HepG2 (cell line): ENCODE measurements around the gene P2RX6. TPM values are rescaled to one million over a fixed set of nuclear protein-coding genes. Genes with fewer than 3 reads are reported as not detected.
A peak's percentile ranks its signal among the peaks of the same experiment; 100 is the strongest.

Experiments
- CENPT ChIP-seq: sonication (generic); formaldehyde crosslinking; IDR thresholded peaks from 2 replicates; pipeline ENCODE4 v1.8.0; 2022; ENCODE audit warnings: low read depth, mild to moderate bottlenecking, moderate library complexity, missing genetic modification reagents
- IKZF1 ChIP-seq: fragments of 450-650 bp; IDR thresholded peaks from 2 replicates; pipeline ENCODE4 v1.7.1; 2016
- KLF13 ChIP-seq: sonication (generic); formaldehyde crosslinking; IDR thresholded peaks from 2 replicates; pipeline ENCODE4 v1.4.0; 2020; ENCODE audit warnings: mild to moderate bottlenecking, missing genetic modification reagents
- NFRKB ChIP-seq: fragments of 450-650 bp; IDR thresholded peaks from 2 replicates; pipeline ENCODE4 v1.6.1; 2017
- PHF21A ChIP-seq: sonication (generic); formaldehyde crosslinking; IDR thresholded peaks from 2 replicates; pipeline ENCODE4 v1.5.0; 2020; ENCODE audit warnings: mild to moderate bottlenecking, missing genetic modification reagents
- RCOR2 ChIP-seq: IDR thresholded peaks from 2 replicates; pipeline ENCODE4 v1.6.1; 2016; ENCODE audit warnings: missing biosample characterization, missing genetic modification reagents
- REXO4 ChIP-seq: sonication (generic); formaldehyde crosslinking; IDR thresholded peaks from 2 replicates; pipeline ENCODE4 v1.8.0; 2022; ENCODE audit warnings: missing genetic modification reagents, mild to moderate bottlenecking, borderline replicate concordance
- SCMH1 ChIP-seq: sonication (generic); formaldehyde crosslinking; IDR thresholded peaks from 2 replicates; pipeline ENCODE4 v1.9.0; 2021; ENCODE audit warnings: missing genetic modification reagents, mild to moderate bottlenecking, borderline replicate concordance
- SOX13 ChIP-seq, 3 experiments: fragments of 450-650 bp in 1 of 3; sonication (generic) in 1 of 3; formaldehyde crosslinking in 1 of 3; IDR thresholded peaks in 2 of 3; conservative IDR thresholded peaks in 1 of 3; 2 replicates each; pipeline versions ENCODE4 v1.5.0 to v1.6.1; 2016 to 2020; ENCODE audit warnings: antibody characterized with exemption in 1 of 3, mild to moderate bottlenecking in 1 of 3, missing compliant biosample characterization in 1 of 3, missing genetic modification reagents in 1 of 3, moderate library complexity in 1 of 3
- ZNF501 ChIP-seq: sonication (generic); formaldehyde crosslinking; IDR thresholded peaks from 2 replicates; pipeline ENCODE4 v1.5.1; 2020; ENCODE audit warnings: mild to moderate bottlenecking, moderate library complexity, missing genetic modification reagents
- ZNF780A ChIP-seq: sonication (generic); formaldehyde crosslinking; IDR thresholded peaks from 2 replicates; pipeline ENCODE4 v1.8.0; 2022; ENCODE audit warnings: mild to moderate bottlenecking, missing genetic modification reagents, moderate library complexity
- ZNF792 ChIP-seq: IDR thresholded peaks from 2 replicates; pipeline ENCODE4 v1.6.1; 2016
- polyA plus RNA-seq, 8 experiments: library from polyadenylated mRNA; depleted of rRNA in 3 of 8; stranded (reverse) in 7 of 8; unstranded in 1 of 8; fragments of >200 nt; fragmentation: Illumina TruSeq in 4 of 8; extraction: Trizol in 4 of 8; gene quantifications; 2 replicates each; pipeline versions ENCODE4 v1.2.1 to v1.2.3, GENCODE V29; 2011 to 2016; ENCODE audit warnings: low read depth in 4 of 8, missing spikeins in 1 of 8, mixed read lengths in 1 of 8; ENCODE audit not compliant: insufficient read depth in 1 of 8
- total RNA-seq, 5 experiments: library from RNA; depleted of rRNA; stranded (reverse); fragments of >200 nt; fragmentation: Illumina TruSeq; extraction: Trizol; gene quantifications; 2 replicates each; pipeline ENCODE4 v1.2.3, GENCODE V29; 2016; ENCODE audit warnings: low read depth in 1 of 5
- TF ChIP-seq, protein P1 (sequence below): sonication (generic); formaldehyde crosslinking; conservative IDR thresholded peaks from 2 replicates; pipeline ENCODE4 v1.5.0; 2020; ENCODE audit warnings: missing genetic modification reagents
- TF ChIP-seq, protein P2 (sequence below), 2 experiments: fragments of 450-650 bp in 1 of 2; sonication (generic) in 1 of 2; formaldehyde crosslinking in 1 of 2; IDR thresholded peaks; 2 replicates each; pipeline versions ENCODE4 v1.6.1 to v1.8.0; 2016 to 2022; ENCODE audit warnings: antibody characterized with exemption in 1 of 2, mild to moderate bottlenecking in 1 of 2, missing genetic modification reagents in 1 of 2

P2RX6 gene
- total and polyA plus RNA-seq, 2 of the 13 experiments (the other 11 are each of a cell fraction or from before 2014, with no cell fraction given) = 0.04 to 0.12 TPM

DNA sequence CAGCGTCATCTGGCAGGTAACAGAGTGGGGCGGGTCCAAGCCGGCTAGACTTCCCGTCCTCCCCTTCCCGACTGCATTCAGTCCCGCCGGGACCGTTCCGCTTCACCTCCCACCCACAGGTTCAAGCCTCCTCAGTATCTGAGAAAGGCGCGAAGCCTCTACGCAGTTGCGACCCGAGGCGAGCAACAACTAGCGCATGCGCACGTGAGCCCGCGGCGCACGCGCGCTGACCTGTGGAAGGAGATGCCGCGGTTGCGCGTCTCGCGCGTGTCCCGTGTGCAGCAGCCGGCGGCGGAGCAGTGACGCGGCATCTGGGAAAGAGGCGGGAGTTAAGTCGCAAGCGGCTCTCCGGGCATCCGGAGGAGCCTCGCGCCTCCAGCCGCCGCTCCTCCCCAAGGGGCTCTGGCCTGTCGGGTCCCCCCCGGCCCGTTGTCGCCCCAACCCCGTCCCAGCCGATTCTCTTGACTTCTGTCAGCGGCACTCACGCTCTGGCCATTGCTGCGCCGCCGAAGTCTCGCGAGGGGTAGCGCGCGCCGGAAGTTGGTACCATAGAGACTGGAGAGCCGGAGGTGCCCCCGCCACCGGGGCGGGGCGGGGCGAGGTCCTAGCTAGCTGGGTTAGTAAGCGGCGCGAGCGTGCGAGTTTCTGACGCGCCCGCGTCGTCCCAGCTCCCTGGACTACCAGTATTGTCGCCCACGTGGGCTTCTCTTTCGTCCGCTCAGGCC, 13.2 kb upstream of the P2RX6 start, which contains the start of gene THAP7 (continued):
- no peak; the same call in 1 of the 2 replicates for TF ChIP-seq SOX13 (IDR thresholded peaks at IDR 0.05)
- peak in 1 of 2 experiments; percentile 9; a peak in 1 of 4 replicates for TF ChIP-seq SOX13 (CRISPR knock-in tag; conservative IDR thresholded peaks at IDR 0.05 in 1 of 2, IDR thresholded peaks at IDR 0.05 in 1 of 2)
- TF ChIP-seq NFRKB = no peak
- no peak for TF ChIP-seq IKZF1
- TF ChIP-seq ZNF501 = peak; percentile 91
- no peak; the same call in 1 of the 2 replicates for TF ChIP-seq KLF13 (CRISPR knock-in tag)
- TF ChIP-seq RCOR2 = no peak
- TF ChIP-seq, protein P1, sequence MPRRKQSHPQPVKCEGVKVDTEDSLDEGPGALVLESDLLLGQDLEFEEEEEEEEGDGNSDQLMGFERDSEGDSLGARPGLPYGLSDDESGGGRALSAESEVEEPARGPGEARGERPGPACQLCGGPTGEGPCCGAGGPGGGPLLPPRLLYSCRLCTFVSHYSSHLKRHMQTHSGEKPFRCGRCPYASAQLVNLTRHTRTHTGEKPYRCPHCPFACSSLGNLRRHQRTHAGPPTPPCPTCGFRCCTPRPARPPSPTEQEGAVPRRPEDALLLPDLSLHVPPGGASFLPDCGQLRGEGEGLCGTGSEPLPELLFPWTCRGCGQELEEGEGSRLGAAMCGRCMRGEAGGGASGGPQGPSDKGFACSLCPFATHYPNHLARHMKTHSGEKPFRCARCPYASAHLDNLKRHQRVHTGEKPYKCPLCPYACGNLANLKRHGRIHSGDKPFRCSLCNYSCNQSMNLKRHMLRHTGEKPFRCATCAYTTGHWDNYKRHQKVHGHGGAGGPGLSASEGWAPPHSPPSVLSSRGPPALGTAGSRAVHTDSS = no peak
- TF ChIP-seq SCMH1 (CRISPR knock-in tag) = no peak
- no peak for TF ChIP-seq REXO4
- TF ChIP-seq, protein P2, sequence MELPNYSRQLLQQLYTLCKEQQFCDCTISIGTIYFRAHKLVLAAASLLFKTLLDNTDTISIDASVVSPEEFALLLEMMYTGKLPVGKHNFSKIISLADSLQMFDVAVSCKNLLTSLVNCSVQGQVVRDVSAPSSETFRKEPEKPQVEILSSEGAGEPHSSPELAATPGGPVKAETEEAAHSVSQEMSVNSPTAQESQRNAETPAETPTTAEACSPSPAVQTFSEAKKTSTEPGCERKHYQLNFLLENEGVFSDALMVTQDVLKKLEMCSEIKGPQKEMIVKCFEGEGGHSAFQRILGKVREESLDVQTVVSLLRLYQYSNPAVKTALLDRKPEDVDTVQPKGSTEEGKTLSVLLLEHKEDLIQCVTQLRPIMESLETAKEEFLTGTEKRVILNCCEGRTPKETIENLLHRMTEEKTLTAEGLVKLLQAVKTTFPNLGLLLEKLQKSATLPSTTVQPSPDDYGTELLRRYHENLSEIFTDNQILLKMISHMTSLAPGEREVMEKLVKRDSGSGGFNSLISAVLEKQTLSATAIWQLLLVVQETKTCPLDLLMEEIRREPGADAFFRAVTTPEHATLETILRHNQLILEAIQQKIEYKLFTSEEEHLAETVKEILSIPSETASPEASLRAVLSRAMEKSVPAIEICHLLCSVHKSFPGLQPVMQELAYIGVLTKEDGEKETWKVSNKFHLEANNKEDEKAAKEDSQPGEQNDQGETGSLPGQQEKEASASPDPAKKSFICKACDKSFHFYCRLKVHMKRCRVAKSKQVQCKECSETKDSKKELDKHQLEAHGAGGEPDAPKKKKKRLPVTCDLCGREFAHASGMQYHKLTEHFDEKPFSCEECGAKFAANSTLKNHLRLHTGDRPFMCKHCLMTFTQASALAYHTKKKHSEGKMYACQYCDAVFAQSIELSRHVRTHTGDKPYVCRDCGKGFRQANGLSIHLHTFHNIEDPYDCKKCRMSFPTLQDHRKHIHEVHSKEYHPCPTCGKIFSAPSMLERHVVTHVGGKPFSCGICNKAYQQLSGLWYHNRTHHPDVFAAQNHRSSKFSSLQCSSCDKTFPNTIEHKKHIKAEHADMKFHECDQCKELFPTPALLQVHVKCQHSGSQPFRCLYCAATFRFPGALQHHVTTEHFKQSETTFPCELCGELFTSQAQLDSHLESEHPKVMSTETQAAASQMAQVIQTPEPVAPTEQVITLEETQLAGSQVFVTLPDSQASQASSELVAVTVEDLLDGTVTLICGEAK (IDR thresholded peaks at IDR 0.05) = no peak
- TF ChIP-seq, protein P2 (CRISPR knock-in tag; IDR thresholded peaks at IDR 0.05) = peak; percentile 65
- TF ChIP-seq CENPT = peak; percentile 33; the same call in 1 of the 2 replicates
- peak; percentile 86 for TF ChIP-seq PHF21A (CRISPR knock-in tag)
- TF ChIP-seq ZNF792 (CRISPR knock-in tag) = no peak; the same call in 1 of the 2 replicates
- TF ChIP-seq ZNF780A (CRISPR knock-in tag) = peak; percentile 83
